ENCODE results near the gene ZNF174.

The ZNF174 gene

DNA sequence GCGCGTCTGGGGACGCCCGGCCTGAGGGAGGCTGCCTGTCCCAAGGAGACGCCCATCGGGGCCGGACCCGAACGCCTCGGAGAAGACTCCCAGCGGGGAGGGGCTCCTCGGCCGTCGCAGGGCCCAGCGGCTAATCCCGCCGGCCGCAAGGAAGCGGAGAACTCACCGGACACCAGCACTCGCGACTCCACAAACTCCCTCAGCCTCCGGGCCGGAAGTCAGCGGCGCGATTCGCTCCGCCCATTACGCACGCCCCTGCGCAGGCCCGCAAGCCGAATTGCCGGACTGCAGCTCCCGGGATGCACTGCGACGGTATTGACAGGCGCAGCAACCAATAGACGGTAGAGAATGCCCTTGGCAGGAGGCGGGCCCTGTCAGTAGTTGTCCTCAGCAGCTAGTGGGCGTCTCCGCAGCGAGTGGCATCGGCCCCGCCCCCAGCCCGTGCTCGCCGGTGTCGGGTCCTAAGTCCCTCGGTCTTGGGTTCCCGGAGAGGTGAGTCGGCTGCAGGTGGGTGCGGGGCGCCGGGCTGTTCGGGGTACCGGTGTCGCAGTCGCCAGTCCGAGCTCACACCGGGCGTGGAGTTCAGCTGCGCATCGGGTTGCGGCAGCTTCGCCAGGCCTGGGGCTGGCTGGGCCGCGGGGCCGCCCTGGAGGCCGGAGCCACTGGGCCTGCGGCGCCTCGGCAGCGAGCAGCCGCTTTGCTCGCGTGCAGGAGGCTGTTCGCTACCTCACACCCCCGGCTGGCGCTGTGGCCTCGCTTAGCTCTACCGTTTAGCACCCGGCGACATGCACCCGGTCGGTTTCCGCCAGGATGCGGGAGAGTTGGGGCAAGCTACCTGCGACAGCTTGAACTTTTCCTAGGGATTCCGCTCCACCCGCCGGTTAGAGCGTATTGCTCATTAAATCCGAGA lies at the start of gene ZNF174, which contains the start of gene ZSCAN32:
ZNF174 (plus strand) TSS at position 437 of the 910 bp plus-strand sequence. CDS start 790 bp downstream, outside the sequence.
ZSCAN32 (minus strand) TSS at position 226 of the 910 bp plus-strand sequence. CDS start 3,447 bp downstream, outside the sequence.
- peak; percentile 99 for DNase-seq

DNA sequence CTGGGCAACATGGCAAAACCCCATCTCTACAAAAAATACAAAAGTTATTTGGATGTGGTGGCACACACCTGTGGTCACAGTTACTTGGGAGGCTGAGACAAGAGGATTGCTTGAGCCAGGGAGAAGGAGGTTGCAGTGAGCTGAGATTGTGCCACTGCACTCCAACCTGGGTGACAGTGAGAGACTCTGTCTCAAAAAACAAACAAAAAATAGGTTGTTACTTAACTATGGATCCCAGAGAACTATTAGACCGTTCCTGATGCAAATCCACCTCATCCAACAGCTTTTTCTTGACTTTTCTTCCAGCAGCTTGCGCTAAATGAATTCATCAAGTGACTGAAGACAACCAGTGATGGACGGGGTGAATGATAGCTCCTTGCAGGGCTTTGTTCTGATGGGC lies 45.4 kb upstream of the ZNF174 start, which contains the start of gene OR2C1:
OR2C1 (plus strand) TSS at position 301 of the 400 bp plus-strand sequence; CDS start at position 353, 52 bp downstream.
- DNase-seq = no peak

DNA sequence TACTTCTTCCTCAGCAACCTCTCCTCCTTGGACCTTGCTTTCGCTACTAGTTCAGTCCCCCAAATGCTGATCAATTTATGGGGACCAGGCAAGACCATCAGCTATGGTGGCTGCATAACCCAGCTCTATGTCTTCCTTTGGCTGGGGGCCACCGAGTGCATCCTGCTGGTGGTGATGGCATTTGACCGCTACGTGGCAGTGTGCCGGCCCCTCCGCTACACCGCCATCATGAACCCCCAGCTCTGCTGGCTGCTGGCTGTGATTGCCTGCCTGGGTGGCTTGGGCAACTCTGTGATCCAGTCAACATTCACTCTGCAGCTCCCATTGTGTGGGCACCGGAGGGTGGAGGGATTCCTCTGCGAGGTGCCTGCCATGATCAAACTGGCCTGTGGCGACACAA lies 44.9 kb upstream of the ZNF174 start:
- no peak for DNase-seq

DNA sequence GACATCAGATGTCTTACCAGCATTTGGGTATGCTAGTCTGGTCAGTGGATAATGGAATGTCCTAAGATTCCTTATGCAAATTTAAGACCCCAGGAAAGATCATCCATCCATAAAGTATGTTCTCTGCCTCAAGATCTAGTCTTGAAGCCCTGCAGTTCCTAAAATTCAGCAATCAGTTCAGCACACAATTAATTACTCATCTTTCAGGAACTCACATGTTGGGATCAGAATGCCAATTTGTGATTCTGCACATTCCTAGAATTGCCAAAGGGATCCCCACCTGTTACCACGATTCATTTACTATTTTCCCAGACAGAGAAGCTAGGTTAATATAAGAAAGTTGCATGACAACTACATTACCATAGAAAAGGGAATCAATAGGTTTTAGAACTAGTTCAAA lies 42.1 kb upstream of the ZNF174 start:
- no peak for DNase-seq

DNA sequence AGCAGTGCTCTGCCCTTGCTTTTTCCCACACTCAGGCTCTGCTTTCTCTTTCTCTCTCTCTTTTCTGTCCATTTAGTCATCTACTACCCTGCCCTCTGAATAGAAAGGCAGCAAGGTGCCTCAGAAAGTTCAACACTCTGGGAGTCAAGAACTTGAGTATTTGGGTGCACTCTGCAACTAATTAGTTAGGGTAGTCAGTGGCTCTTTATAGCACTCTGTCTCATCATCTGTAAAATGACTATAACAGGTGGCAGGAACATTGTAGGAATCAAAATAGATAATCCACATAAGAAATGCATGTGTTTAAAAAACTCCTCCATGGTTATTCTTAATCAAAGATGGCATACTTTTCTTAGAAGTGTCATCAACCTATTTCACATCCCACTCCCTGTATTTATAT lies 38.1 kb upstream of the ZNF174 start:
- DNase-seq = no peak

DNA sequence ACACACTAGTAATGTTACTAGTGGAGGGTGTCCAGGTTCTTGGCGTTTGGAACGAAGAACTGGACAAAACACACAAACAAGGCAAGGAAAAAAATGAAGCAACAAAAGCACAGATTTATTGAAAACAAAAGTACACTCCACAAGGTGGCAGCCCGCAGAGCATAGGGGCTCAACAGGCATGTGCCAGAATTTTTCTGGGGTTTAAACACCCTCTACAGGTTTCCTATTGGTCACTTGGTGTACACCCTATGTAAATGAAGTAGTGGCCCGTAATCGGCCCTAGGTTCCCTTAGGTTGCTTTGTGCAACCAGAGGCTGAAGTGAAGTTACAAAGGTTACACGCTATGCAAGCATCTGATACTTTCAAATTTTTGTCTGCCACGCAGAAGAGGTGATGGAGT lies 37.2 kb upstream of the ZNF174 start:
- DNase-seq = no peak

DNA sequence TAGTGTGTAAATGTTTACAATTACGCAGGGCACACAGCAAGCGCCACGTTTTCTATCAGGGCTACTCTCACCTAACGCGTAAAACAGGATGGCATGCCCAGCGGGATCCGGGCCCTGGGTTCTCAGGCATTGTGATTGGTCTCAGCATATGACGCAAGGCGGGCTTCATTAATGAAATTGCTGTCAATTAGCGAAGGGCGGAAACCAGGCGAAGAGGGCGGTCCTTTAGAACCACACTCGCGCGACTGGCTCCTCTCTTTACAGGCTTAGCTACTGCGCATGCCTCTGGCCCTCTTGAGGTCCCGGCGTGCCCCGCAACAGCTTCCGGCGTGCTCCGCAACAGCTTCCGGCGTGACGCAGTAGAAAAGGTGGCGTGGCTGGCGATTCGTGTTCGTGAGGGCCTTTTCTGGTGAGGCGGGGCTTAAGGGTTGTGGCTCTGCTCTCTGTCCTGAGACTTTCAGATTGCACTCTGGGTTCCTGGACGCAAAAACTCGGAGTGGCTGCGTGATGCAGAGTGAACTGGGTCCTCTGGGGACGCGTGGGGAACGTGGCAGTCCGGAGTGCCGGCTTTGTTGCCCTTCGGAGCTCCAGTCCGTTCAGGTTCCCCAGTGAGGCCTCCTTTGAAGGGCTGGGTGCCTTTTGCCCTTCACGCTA lies 36.1 kb upstream of the ZNF174 start:
- DNase-seq = peak; percentile 87

GRCh38 chr16:3369073-3369472 lies 31.9 kb upstream of the ZNF174 start:
- no peak for DNase-seq

- DNase-seq = no peak
These were observed 25.3 kb upstream of the ZNF174 start for GRCh38 chr16:3375680-3376079.

DNA sequence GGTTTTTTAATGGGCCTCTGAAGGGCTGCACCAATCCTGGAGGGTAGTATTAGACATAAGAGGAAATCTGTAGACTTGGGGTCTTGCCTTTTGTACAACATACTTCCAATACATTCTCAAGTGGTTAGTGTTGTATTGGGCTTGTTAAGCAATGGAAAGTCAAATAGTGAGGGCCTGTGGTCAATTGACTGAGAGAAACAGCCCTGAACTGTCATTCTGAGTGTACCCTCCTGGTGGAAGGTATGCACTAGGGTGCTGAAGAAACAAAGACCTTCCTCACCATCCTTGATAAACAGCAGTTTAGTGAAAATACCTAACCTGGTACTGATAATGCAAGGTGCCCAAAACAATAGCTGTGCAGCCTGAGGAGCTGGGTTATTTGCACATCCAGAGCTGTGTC lies 23.1 kb upstream of the ZNF174 start:
- no peak for DNase-seq

- DNase-seq = no peak
These were observed 18.0 kb upstream of the ZNF174 start for GRCh38 chr16:3383045-3383448.

DNA sequence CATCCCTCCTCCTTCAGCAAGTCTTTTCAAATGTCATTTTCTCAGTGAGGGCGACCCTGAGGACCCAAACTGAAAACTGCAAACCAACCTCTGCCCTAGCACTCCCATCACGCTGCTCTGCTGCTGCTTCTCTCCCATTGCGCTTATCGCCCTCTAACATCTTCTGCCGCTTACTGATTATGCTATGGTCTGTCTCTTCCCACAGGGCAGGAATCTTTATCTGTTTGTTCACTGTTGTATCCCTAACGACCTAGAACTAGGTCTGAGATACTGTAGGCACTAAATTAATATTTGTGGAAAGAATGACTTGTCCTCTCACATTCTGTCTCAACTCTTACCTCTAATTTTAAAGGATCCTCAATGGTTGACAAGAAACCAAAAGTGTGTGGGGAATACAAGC lies 12.7 kb upstream of the ZNF174 start:
- DNase-seq = no peak

DNA sequence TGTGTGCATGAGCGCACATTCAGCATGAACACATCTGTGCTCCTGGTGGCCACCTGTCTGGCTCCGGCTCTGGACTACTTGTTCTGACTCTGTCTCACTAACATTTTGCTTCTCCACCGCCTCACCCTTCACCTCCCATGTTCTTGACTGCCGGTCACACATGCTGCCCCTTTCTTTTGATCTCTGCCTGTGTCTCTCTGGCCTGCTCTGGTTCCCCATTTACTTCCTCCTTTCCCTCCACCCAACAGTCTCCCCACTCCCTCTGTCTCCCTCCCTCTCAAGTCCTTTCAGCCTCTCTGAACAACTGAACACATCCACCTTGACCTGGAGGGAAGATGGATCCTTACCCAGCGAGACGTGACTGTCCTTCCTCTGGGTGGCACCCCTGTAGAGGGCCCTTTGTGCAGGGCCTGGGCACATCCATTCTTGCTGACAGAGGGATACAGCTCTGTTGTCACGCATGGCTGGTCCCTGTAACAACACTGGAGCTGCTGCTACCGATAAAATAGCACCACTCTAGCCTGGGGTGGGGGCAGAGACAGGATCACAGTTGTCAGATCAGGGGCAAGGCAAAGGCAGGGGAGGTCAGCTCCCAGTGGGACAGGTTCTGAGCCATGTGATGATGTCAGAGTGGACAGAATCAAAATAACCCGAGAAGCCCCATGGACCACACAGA lies 11.2 kb upstream of the ZNF174 start:
- DNase-seq = no peak

GRCh38 chr16:3400446-3400778 lies 603 bp upstream of the ZNF174 start:
- DNase-seq = no peak

DNA sequence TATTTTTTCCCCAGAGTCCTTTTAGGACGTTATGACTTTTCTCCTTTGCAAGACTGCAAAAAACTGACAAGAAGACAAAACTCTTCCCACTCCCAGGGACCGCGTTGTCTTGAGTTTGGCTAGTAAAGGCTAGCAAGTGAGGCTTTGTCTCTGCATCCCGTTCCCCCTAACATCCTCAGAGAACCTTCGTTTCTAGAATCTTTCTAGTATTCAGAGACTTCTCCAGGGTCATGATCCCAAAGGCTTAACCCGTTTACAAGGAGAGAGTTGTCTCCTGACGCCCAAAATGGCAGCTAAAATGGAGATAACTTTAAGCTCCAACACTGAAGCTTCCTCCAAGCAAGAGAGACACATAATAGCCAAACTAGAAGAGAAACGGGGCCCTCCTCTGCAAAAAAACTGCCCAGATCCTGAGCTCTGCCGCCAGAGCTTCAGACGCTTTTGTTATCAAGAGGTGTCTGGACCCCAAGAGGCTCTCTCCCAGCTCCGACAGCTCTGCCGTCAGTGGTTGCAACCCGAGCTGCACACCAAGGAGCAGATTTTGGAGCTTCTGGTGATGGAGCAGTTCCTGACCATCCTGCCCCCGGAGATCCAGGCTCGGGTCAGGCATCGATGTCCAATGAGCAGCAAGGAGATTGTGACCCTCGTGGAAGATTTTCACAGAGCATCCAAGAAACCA lies 843 bp downstream of the ZNF174 start:
- DNase-seq = no peak

DNA sequence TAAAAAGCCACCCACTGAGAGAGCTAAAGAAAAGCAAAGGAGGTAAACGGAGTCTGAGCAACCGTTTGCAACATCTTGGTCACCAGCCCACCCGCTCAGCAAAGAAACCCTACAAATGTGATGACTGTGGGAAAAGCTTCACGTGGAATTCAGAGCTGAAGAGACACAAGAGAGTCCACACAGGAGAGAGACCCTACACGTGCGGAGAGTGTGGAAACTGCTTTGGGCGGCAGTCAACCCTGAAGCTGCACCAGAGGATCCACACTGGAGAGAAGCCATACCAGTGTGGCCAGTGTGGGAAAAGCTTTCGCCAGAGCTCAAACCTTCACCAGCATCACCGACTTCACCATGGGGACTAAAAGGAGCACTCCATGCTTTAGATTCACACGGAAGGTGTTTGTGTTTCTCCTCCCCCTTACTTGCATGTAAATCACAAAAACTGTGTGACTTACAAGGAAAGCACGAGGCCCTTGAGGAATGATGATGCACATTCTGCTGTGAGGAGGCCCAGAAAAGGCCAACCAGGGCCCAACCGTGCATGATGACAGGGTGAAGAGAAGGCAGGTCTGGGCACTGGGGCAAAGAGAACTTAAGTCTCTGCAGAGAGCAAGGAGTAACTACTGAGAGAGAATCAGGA lies 7.7 kb downstream of the ZNF174 start:
- DNase-seq = no peak

GRCh38 chr16:3413730-3414379 lies 12.8 kb downstream of the ZNF174 start:
- DNase-seq = no peak

GRCh38 chr16:3431779-3432219 lies 30.8 kb downstream of the ZNF174 start:
- peak; percentile 64 for DNase-seq

GRCh38 chr16:3434373-3434772 lies 33.4 kb downstream of the ZNF174 start:
- DNase-seq = no peak

DNA sequence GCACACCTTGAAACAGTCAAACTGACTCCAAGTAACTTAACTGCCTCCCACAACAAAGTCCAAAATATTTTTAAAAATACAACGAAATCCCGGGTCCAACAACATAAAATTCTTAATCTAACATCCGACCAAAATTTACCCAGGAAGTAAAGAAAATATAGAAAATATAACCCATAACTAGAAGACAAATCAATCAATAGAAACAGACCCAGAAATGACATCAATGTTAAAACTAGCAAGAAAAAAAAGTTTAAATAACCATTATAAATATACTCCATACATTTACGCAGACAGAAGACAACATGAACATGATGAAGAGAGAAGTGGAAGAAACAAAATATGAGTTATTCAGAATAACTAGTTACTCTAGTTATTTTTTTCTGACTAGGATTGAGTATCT lies 38.6 kb downstream of the ZNF174 start:
- no peak for DNase-seq

GRCh38 chr16:3443108-3444031 lies 42.4 kb downstream of the ZNF174 start, which contains the start of the genes NAA60 and ZNF597:
NAA60 (plus strand) TSS chr16:3443680; CDS start chr16:3476228, 32,548 bp downstream.
ZNF597 (minus strand) TSS chr16:3443504; CDS start chr16:3443153, 351 bp downstream.
- DNase-seq = peak; percentile 83
